Measurements from ENCODE around the gene C1GALT1C1L.

- TF ChIP-seq SMC3 (IDR thresholded peaks at IDR 0.05) (no peak), EP300 (IDR thresholded peaks at IDR 0.05) (no peak), CTCF (IDR thresholded peaks at IDR 0.05) (no peak), BHLHE40 (IDR thresholded peaks at IDR 0.05; ENCODE audit: low read depth, low read length) (no peak), CHD4 (IDR thresholded peaks at IDR 0.05; ENCODE audit: borderline replicate concordance) (no peak), MAFK (IDR thresholded peaks at IDR 0.05; ENCODE audit: partially characterized antibody) (no peak), RNF2 (IDR thresholded peaks at IDR 0.05; ENCODE audit: borderline replicate concordance, low read depth) (no peak), MAX (IDR thresholded peaks at IDR 0.05) (no peak), POLR2A (IDR thresholded peaks at IDR 0.05; ENCODE audit: low read length) (no peak), E2F6 (IDR thresholded peaks at IDR 0.05; ENCODE audit: borderline replicate concordance, low read depth) (no peak), CEBPB (IDR thresholded peaks at IDR 0.05) (no peak), MAZ (IDR thresholded peaks at IDR 0.05; ENCODE audit: borderline replicate concordance, low read depth, low read length) (no peak), USF2 (IDR thresholded peaks at IDR 0.05) (no peak)
These were observed 37.9 kb upstream of the C1GALT1C1L start for GRCh38 chr2:43714164-43714563.
